Epidermal melanocyte (primary cell): ENCODE measurements around the gene UBE2E1.

ENCODE experiments used
- DNase-seq: peaks from one replicate; pipeline ENCODE4 v3.0.0; 2011; ENCODE audit warnings: low spot score; ENCODE audit not compliant: insufficient read length

The UBE2E1 gene

GRCh38 chr3:23795096-23795495 is 10.7 kb upstream of the UBE2E1 start:
- DNase-seq = no peak

- no peak for DNase-seq
Observed at GRCh38 chr3:23796518-23796917, 9.2 kb upstream of the UBE2E1 start.

- DNase-seq = no peak
Observed at GRCh38 chr3:23797491-23797890, 8.3 kb upstream of the UBE2E1 start.

DNA sequence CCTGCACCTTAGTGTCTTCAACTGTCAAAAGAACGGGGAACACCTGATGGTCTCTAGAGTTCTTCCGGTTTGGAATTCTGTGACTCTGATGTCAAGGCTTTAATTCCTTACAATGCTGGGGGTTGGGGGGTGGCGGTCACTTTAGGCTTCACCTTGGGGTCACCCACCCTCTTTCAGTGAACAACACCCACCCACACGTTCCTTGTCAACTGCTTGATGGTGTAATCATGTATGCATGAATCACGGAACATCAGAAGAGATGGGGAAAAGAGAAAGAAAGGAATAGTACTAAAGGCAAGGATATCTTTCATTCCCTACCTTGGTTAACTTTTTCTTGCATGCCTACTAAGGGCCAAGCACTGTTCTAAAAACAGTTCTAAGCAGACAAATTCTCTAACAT is 7.3 kb upstream of the UBE2E1 start:
- no peak for DNase-seq

- DNase-seq = no peak
Observed at GRCh38 chr3:23798876-23799275, 6.9 kb upstream of the UBE2E1 start.

DNA sequence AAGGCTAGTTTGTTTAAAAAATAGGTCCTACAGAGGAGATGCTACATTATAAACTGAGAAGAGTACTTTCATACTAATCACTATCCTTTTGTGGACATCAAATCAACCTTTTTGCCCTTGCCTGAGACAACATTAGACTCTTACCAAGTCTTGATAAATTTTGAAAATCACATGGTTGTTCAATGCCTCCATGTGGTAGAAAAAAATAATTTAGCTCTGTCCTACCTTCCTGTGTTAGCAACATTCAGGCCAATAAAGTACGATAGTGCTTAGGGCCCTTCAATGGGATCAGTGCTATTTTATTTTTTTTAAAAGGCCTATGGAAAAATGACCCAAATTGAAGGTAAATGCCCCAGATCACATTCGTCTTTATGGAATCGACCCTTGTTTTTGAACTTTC is 5.0 kb upstream of the UBE2E1 start:
- DNase-seq = no peak

GRCh38 chr3:23804441-23805209 is 1.1 kb upstream of the UBE2E1 start:
- DNase-seq = no peak

DNA sequence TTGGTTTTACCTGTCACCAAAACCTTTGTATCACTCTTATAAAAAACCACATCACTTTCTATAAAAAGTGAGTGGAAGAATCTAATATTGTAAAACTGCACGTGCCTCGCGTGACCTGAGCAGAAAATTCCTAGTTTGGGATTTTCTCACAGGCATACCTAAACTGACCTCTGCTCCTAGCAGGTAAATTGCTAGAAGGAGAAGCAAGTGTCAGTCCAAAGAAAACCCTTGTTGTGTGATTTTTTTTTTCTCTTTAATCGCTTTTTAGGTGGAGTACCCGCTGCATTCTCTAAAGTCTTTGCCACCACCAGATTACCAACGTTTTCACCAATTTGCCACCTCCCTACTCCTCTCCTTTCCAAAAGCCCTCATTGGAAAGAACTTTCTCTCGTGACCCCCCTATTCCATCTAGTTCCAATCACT is 534 bp upstream of the UBE2E1 start:
- DNase-seq = no peak

DNA sequence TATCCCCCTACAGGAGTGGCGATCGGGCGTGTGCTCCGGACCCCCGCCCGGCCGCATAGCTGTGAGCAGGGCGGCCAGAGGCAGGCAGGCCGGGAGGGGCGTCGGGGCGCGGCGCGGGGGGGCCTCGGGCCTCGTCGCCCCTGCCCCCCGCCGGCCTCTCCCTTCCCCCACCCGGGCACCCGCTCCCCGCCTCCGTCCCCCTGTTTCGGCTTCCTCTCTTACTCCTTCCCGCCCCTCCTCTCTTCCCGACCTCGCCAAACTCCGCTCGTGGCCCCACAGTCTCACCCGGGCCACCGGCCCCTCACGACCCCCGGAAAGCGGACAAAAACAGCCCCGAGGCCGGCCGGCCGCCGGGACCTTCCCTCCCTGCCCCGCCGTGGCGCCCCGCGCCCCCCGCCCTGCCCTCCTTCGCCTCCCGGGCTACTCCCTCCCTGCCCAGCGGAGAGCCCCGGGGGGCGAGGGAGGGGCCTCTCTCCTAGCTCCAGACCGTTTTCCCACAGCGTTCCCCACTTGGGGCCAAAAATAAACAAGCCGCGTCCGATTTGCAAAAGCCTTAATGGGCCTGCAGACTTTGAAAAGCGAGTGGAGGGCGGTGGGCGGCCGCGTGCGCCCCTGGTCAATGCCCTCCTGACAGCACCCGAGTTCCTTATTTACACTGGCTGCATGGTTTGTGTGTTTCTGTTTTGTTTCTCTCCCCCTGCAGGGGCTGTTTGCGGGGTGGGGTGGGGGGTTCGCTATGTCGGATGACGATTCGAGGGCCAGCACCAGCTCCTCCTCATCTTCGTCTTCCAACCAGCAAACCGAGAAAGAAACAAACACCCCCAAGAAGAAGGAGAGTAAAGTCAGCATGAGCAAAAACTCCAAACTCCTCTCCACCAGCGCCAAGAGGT is 1.0 kb downstream of the UBE2E1 start:
- DNase-seq = no peak

GRCh38 chr3:23807424-23808015 is 1.8 kb downstream of the UBE2E1 start:
- no peak for DNase-seq

GRCh38 chr3:23808525-23808924 is 2.8 kb downstream of the UBE2E1 start:
- no peak for DNase-seq

GRCh38 chr3:23809294-23809693 is 3.5 kb downstream of the UBE2E1 start:
- no peak for DNase-seq

- DNase-seq = no peak
Observed at GRCh38 chr3:23809840-23810342, 4.1 kb downstream of the UBE2E1 start.

DNA sequence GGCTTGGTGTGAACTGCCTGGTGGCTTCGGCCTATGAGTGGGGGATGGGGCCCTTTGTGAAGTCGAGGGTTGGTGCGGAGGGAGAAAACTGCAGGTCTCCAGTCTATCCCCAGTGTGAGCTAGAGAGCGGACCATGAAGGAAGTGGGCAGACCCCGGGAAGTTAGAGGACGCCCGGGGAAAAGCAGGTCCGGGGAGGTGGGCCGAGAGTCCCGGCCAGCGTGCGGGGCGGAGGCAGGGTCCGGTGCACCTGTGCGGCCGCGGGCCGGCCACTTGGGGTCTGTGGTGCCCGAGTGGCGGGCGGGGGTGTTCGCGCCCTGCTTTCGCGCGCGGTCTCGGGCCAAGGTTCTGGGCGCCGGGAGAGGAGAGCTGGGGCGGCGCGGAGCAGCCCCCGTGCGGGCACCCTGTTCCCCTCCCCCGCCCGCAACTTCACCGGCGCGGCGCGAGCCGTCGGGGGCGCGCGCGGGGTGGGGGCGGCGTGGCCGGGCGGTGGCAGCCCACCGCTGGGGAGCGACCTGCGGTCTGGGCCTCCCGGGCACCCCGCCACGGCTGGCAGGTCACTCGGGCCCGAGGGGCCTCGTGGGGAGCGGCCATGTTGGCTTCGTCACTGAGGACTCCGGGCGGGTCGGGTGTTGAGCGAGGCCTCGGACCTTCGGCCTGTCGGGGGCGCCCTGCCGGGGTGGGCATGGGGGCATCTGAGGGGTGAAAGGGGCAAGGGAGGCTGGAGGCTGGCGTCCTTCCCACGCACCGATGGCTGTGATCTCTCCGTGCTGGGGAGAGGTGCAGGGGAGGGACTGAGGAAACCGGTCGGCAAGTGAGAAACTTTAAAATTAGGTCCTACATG is 4.8 kb downstream of the UBE2E1 start:
- no peak for DNase-seq

- no peak for DNase-seq
Observed at GRCh38 chr3:23811185-23811527, 5.4 kb downstream of the UBE2E1 start.

- DNase-seq = no peak
Observed at GRCh38 chr3:23811919-23812318, 6.2 kb downstream of the UBE2E1 start.

GRCh38 chr3:23815879-23816278 is 10.1 kb downstream of the UBE2E1 start:
- no peak for DNase-seq

DNA sequence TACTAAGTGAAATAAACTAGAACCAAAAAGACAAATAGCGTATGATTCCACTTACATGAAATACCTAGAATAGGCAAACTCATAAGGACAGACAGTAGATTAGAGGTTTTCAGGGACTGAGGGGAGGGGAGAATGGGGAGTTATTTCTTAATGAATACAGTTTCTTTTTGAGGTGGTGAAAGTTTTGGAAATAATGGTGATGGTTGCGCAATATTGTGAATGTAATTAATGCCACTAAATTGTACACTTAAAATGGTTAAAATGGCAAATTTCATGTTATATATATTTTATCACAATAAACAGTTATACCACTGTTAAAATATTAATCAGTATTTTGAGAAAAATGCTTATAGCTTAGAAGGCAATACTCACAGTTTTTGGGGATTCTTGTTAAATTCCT is 11.0 kb downstream of the UBE2E1 start:
- DNase-seq = no peak

GRCh38 chr3:23817508-23818223 is 11.9 kb downstream of the UBE2E1 start:
- DNase-seq = no peak

DNA sequence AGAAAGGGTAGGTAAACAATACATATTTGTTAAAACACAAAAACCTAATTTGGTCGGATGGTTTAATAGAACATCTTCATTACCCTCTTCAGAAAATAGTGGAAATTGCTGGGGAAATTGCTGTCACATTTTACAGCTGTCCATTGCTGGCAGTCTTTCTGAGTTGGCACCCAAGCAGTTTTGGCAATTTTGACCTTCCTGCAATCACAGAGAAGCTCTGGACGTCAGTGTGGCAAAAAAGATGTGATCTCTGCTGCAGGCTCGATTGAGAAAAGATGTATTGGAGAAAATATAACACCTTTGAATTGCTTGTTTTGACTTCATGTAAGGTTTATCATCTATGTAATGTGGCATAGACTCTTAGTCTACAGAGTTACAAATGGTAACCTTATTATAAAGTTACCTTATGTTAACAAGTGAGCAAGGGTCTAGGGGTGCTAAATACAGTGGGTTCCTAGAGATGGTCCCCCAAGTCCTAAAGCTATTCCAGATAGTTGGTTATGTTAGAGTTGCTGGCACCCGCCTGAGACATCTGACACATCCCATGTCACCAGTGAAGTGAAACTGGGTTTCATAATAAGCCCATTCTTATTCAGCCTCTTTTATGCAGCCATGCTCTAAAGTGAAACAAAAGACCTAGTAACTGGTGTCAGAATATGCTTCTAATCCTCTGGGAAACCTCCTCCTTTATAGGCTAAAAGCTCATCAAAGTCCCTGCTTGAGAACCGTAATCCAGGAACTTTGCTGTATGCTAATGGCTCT is 14.0 kb downstream of the UBE2E1 start:
- DNase-seq = no peak
